ENCODE data around the gene CD22.

The CD22 gene

GRCh38 chr19:35327642-35328041, 1.3 kb upstream of the CD22 start:
- POLR2A ChIA-PET = no interaction called here
- H3K4me3 ChIP-seq (ENCODE audit: low read depth, low read length) = no peak overlapping the region
- TF ChIP-seq CTCF (IDR thresholded peaks at IDR 0.05; ENCODE audit: insufficient read depth, low read length, missing control alignments) = no peak
- CTCF ChIA-PET = interaction anchor here (1.0 kb wide), 1 partner anchor 30 kb away, joined by 3 read pairs; no protein-coding TSS in a partner anchor
- DNase-seq (ENCODE audit: low read depth, low spot score) = no peak

GRCh38 chr19:35329323-35329722, 336 bp downstream of the CD22 start:
- DNase-seq (ENCODE audit: low read depth, low spot score) = no peak
- CTCF ChIA-PET = no interaction called here
- no peak for TF ChIP-seq CTCF (IDR thresholded peaks at IDR 0.05; ENCODE audit: insufficient read depth, low read length, missing control alignments)
- no peak overlapping the region for H3K4me3 ChIP-seq (ENCODE audit: low read depth, low read length)
- POLR2A ChIA-PET = no interaction called here

- DNase-seq (ENCODE audit: low read depth, low spot score) = no peak
- H3K4me3 ChIP-seq (ENCODE audit: low read depth, low read length) = no peak overlapping the region
- TF ChIP-seq CTCF (IDR thresholded peaks at IDR 0.05; ENCODE audit: insufficient read depth, low read length, missing control alignments) = no peak
- CTCF ChIA-PET = no interaction called here
- POLR2A ChIA-PET = no interaction called here
Measured at GRCh38 chr19:35330475-35330874, 1.5 kb downstream of the CD22 start.

GRCh38 chr19:35331551-35332214, 2.7 kb downstream of the CD22 start:
- no peak overlapping the region for H3K4me3 ChIP-seq (ENCODE audit: low read depth, low read length)
- ChIA-PET POLR2A (no interaction called here), CTCF (interaction anchor here (0.6 kb wide), 1 partner anchor 160 kb away, joined by 3 read pairs; no protein-coding TSS in a partner anchor)
- DNase-seq (ENCODE audit: low read depth, low spot score) = no peak
- no peak for TF ChIP-seq CTCF (IDR thresholded peaks at IDR 0.05; ENCODE audit: insufficient read depth, low read length, missing control alignments)

DNA sequence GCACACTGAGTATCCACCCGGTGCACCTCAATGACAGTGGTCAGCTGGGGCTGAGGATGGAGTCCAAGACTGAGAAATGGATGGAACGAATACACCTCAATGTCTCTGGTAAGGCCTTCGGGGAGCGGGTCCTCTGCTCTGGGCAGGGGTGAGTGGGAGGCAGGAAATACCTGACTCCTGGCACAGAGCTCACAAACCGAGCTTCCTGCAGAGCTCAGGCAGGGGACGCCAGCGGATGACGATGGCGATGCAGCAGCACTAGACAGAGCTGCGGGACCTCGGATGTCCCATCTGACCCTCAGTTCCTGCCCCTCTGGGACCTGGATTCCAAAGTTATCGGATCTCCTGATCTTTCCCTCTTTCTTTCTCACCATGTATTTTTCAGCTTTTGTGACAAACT, 3.8 kb downstream of the CD22 start:
- CTCF ChIA-PET = interaction anchor here (1.0 kb wide), 2 partner anchors 10 to 22 kb away, joined by 3 to 4 read pairs; no protein-coding TSS in a partner anchor
- POLR2A ChIA-PET = no interaction called here
- no peak for TF ChIP-seq CTCF (IDR thresholded peaks at IDR 0.05; ENCODE audit: insufficient read depth, low read length, missing control alignments)
- no peak overlapping the region for H3K4me3 ChIP-seq (ENCODE audit: low read depth, low read length)
- no peak for DNase-seq (ENCODE audit: low read depth, low spot score)

DNA sequence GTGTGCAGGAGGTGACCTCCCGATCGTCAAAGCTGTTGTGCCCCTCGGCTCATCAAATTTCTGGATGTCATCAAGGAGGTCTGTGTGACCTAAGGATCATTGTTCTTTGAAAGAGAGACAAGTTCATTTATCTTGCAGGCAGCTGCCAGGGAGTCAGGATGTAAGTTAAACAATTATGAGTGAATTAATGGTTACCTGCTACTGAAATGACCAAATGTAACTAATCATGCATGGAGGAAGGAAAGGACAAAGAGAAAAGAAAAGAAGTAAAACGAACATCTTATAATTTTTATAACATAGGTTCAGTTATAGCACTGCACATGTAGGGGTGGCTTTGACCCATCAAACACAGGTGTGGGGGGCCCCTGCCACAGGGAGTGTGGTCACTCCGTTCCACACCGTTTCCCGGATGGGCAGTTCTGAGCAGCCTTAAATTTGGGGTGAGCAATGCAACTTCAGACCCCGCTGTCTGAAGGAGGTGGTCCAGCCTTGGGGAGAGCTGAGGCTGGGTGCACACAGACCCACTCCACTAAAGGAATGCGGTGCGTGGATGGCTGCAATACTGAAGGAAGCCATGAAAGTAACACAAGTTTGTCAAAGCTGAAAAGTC, 5.3 kb downstream of the CD22 start:
- no peak overlapping the region for H3K4me3 ChIP-seq (ENCODE audit: low read depth, low read length)
- ChIA-PET POLR2A (no interaction called here), CTCF (interaction anchor here (0.7 to 1.0 kb wide), 2 partner anchors 18 to 815 kb away, joined by 3 to 4 read pairs; no protein-coding TSS in a partner anchor)
- no peak for TF ChIP-seq CTCF (IDR thresholded peaks at IDR 0.05; ENCODE audit: insufficient read depth, low read length, missing control alignments)
- DNase-seq (ENCODE audit: low read depth, low spot score) = no peak

All from AG04449 (cell line).